Stimulated activated CD4-positive, alpha-beta T cell treated with anti-CD3 and anti-CD28 coated beads, TNF-alpha, amount 100 ng/mL, for 1 hour (primary cell): ENCODE measurements around the gene KRT15.
"Not testable (repeated sequence)": the region's sequence is repeated elsewhere in the genome, so short reads cannot be mapped to it uniquely, and the experiment has no call there.

Source experiments
- DNase-seq, 3 donors: peaks; one replicate each; pipeline ENCODE4 v3.0.0-alpha.2; 2020; ENCODE audit warnings: low read depth in 3 of 3, low spot score in 1 of 3

Gene KRT15

GRCh38 chr17:41544491-41544892 is 25.8 kb upstream of the KRT15 start:
- no peak for DNase-seq

GRCh38 chr17:41542786-41543185 is 24.1 kb upstream of the KRT15 start:
- not testable (repeated sequence) for DNase-seq

GRCh38 chr17:41542357-41542756 is 23.7 kb upstream of the KRT15 start:
- no peak for DNase-seq

GRCh38 chr17:41540921-41541625 is 22.4 kb upstream of the KRT15 start:
- no peak for DNase-seq

DNA sequence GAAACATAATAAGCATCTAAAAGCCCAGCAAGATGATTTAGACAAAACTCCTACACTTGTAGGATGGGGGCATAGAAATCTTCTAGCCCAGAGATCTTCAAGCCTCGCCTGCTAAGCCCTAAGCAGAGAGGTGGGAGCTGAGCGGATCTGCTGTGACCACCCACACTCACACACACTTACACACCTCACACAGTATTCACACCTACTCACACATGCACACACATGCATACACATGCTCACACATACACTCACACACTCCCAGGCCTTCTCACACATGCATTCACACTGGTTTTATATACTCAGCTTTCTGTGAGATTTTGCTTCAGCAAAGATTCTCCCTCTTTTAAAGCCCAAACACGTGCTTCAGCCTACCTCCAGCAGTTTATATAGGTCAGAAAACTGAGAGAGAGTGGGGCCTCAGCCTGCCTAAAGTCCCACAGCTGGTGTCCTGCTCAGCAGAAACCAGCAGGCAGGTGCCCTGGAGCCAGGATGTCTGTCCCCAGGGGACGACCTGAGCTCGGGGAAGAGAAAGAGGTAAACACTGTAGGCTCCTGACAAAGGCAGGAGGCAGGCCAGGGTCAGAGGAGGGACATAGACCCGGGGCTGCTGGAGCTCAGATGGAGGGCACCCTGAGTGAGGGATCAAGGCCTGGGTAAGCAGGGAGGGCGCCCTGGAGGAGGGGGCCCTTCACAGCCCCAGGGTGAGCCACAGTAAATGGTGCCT is 21.4 kb upstream of the KRT15 start:
- no peak for DNase-seq

DNA sequence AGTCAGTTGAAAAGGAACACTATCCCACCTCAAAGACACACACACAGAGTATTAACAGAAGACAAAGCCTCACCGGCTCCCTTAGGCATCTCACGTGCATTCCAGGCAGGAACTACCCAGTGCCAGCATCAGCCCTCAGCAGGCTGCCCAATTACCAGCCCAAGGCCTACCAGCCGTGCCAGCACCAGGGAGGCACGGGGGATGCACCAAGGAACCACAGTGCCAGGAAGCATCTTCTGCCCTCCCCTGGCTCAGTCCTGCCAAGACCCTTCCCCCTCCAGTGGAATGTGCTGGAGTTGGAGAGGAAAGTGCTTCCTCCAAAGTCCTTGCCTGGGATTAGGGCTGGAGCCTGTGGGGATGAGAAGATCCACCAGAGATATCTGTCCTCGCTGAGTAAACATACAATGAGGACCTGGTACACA is 20.4 kb upstream of the KRT15 start:
- DNase-seq: no peak

DNA sequence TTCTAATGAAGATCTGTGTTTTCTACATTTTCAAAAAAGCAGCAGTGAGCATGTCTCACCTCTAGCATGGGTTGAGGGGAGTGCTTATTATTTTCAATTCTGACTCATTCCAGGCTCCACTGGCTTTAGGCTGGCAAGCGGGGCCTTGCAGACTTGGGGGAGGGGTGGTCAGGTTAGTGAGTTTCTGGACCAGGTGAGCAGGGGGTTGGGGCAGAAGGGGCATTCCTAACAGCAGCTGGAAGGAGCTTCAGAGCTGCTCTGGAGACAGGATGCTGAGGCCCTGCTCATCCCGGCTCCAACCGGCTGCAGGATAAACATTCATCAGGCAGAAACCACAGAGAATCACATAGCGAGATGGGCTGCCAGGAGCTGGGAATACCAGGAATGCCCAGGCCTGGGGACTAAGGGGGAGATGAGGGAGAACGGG is 19.9 kb upstream of the KRT15 start:
- DNase-seq: no peak

GRCh38 chr17:41537990-41538389 is 19.3 kb upstream of the KRT15 start:
- no peak for DNase-seq

DNA sequence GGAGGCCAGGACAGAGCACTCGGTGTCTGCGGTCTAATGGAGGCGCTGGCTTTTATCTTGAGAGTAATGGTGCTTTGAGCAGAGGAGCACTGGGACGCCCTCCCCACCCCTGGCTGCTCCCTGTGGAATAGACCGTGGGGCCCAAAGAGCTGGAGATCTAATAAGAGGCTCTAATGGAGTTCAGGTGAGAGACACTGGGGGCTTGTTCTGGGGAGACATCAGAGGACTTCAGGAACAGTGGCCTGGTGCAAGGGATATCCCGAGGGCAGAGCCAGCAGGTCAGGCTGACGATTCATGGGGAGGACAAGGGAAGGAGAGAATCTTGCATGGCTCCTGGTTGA is 18.9 kb upstream of the KRT15 start:
- DNase-seq: no peak

- DNase-seq: no peak
Observed at GRCh38 chr17:41536741-41537613, 18.3 kb upstream of the KRT15 start.

DNA sequence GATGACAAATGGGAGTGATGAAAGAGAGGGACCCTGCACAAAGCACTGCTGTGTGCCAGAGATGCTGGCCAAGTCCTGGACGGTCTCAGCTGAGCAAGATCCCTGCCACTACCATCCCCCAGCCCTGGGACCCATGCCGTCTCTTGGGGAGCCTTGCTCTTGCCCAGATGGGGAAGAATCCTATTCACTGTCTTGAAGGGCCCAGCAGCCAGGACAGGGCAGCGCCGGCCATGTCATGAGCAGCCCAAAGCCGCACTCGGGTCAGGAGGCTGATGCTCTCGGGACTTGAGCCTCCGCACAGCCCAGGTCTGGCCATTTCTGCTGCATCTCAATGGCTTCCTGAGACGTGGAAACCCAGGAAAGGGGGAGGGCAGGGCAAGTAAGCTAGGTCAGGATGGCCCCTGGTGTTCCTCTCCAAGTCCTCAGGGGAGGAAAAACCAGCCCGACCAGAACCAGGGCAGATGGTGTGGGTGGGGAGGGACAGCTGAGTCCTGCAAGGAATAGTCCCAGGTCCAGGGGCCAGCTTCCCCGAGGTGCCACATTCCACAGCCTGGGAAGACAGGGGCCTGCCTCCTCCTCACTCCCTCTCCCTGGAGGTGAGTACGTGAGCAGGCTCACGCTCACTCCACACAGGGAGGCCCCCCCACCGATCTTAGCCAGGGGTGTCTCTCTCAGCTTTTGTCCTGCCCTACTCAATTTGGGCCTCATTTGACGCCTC is 17.2 kb upstream of the KRT15 start:
- no peak for DNase-seq

GRCh38 chr17:41534899-41535546 is 16.3 kb upstream of the KRT15 start:
- no peak for DNase-seq

- no peak for DNase-seq
Observed at GRCh38 chr17:41533613-41534012, 14.9 kb upstream of the KRT15 start.

- DNase-seq: no peak
Observed at GRCh38 chr17:41532947-41533570, 14.4 kb upstream of the KRT15 start.

DNA sequence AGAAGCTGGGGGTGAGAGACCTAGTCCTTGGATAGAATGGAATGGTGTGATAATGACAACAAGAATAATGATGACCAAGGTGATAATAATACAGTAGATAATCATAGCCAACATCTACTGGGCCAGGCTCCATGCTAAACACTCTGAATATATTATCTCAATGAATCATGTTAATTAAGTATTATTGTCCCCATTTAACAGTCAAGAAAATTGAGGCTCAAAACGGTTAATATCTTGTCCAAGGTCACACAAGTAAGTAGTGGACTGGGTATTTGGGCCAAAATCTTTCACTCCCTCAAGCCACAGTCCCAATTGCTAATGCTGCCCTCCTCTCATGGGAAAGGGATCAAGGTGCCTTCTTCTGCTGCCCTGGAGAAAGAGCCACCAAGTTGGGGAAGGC is 13.3 kb upstream of the KRT15 start:
- DNase-seq: no peak

DNA sequence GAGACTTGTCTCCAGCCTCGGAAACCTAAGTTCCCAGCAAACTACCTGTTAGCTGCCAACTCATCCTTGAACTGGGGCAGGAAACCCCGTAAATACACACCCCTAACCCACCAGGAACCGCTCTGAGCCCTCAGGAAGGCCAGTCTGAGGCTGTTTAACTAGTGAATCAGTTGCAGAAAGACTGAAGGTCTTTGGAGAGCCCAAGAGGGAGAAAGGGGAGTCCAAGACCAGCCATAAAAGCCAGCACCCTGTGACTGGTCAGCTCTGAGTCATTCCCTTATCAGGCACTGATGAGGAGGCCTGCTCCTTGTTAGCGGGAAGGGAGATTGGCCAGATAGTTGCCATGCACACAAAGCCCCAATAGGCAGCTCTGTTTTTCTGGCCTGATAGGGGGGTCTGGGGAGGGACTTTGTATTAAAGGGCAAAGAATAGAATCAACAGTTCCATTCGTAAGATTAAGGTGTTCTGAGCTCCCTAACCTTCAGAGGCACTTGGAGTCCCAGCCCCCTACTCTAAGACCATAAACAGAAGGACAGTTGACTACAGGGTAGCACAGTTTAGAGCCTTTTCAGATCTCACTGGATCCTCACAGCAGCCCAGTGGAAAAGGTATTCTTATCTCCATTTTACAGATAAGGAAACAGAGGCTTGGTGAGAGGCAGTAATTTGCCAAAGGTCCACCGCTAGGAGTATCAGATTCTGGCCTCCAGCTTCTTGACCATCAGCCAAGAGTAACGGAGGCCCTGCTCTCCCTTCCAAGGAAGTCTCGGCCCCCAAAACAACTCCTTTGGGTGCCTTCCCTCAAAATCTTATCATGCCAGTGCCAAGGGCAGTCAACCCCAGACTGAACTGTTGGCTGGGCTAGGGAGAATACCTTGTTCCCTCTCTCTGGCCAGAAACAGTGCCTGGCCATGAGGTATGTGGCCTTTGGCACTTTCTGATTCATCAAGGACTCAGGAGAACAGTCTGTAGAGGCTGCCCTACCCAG is 11.7 kb upstream of the KRT15 start:
- no peak for DNase-seq

DNA sequence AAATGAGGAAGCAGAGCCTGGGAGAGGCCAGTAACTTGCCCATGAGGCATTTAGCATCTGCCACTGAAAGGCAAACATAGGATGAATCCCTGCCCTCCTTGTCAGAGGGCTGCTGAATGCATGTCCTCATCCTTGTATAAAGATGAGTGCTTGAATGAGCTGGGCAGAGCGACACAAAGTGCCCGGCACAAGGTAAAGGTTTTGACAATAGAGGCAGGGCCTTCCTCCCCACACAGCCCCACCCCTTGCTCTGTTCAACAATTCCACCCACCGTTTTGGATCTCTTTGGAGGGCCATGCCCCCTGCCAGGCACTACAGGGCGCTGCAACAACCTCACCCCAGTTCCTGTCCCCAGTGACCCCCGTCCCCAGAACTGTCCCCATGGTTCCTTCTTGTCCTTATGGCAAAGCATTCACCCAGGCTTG is 10.8 kb upstream of the KRT15 start:
- DNase-seq: no peak

DNA sequence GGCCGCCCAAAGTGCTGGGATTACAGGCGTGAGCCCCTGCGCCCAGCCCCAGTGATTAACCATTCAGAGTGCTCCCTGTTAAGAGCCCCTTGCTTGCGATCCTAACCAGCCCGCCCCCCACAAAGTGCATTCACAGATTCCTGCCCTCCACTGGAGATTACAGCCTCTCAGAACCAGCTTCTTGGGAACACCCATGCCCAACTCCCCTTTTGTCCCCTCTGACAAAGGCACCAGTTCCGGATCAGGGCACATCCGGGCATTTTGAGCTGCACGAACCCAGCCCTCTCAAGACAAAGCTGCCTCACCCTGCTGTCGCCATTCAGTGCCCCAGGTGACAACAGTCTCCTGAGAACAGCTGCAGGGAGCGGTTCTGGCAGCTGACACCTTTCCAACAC is 10.3 kb upstream of the KRT15 start:
- DNase-seq: no peak
